GM12878 (cell line): ENCODE measurements around the gene IGF2BP2. TPM values are rescaled to one million over a fixed set of nuclear protein-coding genes. Genes with fewer than 3 reads are reported as not detected.

Source experiments
- ATAC-seq: fragments of 200-7000 bp; cut with Tn5 transposase; 3 replicates; pipeline ENCODE4 v1.9.1; 2020; ENCODE audit warnings: mild to moderate bottlenecking, moderate library complexity
- BruUV-seq: library from RNA; stranded (reverse); fragments of 400-500 nt; replicated peaks from 2 replicates; lab custom pipeline; 2021; lab: Mats Ljungman, UMichigan
- CTCF ChIA-PET: fragments of 300-600 bp; sonication (Branson Sonifier 250); formaldehyde crosslinking; extraction: SDS; loops from one replicate; lab custom pipeline; 2021; ENCODE audit warnings: inconsistent platforms; lab: Yijun Ruan, JAX
- POLR2A ChIA-PET: fragments of 350-600 bp; formaldehyde crosslinking; extraction: SDS; loops from one replicate; lab custom pipeline; 2021; ENCODE audit warnings: inconsistent platforms; lab: Charles Lee
- RAD21 ChIA-PET: fragments of 300-600 bp; sonication (Branson Sonifier 250); formaldehyde crosslinking; loops from one replicate; lab custom pipeline; 2023; ENCODE audit warnings: antibody characterized with exemption; ENCODE audit not compliant: unreplicated experiment; lab: Charles Lee
- SMC1A ChIA-PET: fragments of 300-600 bp; sonication (Branson Sonifier 250); formaldehyde crosslinking; loops from one replicate; lab custom pipeline; 2023; ENCODE audit not compliant: unreplicated experiment, uncharacterized antibody; lab: Charles Lee
- DNase-seq: peaks from one replicate; pipeline ENCODE4 v3.0.0-alpha.2; 2011; ENCODE audit warnings: low read depth, low spot score
- FAIRE-seq: peaks from 3 replicates; lab custom pipeline; 2011; peaks lifted over from hg19 to GRCh38; lab: Jason Lieb, UNC
- H2AFZ ChIP-seq: 2 replicates; pipeline ENCODE4 v1.6.0; 2011; ENCODE audit warnings: low read depth, low read length, control low read depth; ENCODE audit not compliant: control insufficient read depth
- H3K27ac ChIP-seq: 2 replicates; pipeline ENCODE4 v1.5.1; 2011; ENCODE audit warnings: control low read depth; ENCODE audit not compliant: control insufficient read depth, insufficient read depth
- H3K27me3 ChIP-seq, 2 experiments: replicated peaks in 1 of 2; 2 replicates each; pipeline versions ENCODE4 v1.6.0 to v1.6.1; 2011; ENCODE audit warnings: low read length in 1 of 2; ENCODE audit not compliant: control insufficient read depth in 2 of 2, insufficient read depth in 2 of 2
- H3K36me3 ChIP-seq, 2 experiments: 2 replicates each; pipeline ENCODE4 v1.5.1; 2011; ENCODE audit warnings: low read length in 1 of 2; ENCODE audit not compliant: control insufficient read depth in 2 of 2, insufficient read depth in 2 of 2
- H3K4me1 ChIP-seq: 2 replicates; pipeline ENCODE4 v1.6.1; 2011; ENCODE audit warnings: mild to moderate bottlenecking, low read length, moderate library complexity, mixed read lengths; ENCODE audit not compliant: control insufficient read depth, insufficient read depth
- H3K4me2 ChIP-seq: 2 replicates; pipeline ENCODE4 v1.6.0; 2011; ENCODE audit warnings: control low read depth; ENCODE audit not compliant: control insufficient read depth, insufficient read depth
- H3K4me3 ChIP-seq: fragments of 200-600 bp; sonication (generic); 2 replicates; pipeline ENCODE4 v1.5.1; 2016
- H3K79me2 ChIP-seq: 2 replicates; pipeline ENCODE4 v1.6.0; 2011; ENCODE audit warnings: low read length; ENCODE audit not compliant: control insufficient read depth, insufficient read depth
- H3K9ac ChIP-seq: 2 replicates; pipeline ENCODE4 v1.8.0; 2011; ENCODE audit warnings: low read length, control low read depth, mixed read lengths; ENCODE audit not compliant: control insufficient read depth, insufficient read depth
- H3K9me3 ChIP-seq: replicated peaks from 3 replicates; pipeline ENCODE4 v1.5.1; 2011; ENCODE audit warnings: mild to moderate bottlenecking, low read length; ENCODE audit not compliant: control insufficient read depth, insufficient read depth
- H4K20me1 ChIP-seq: 2 replicates; pipeline ENCODE4 v1.6.0; 2011; ENCODE audit not compliant: control insufficient read depth, insufficient read depth
- ETV6 ChIP-seq, 2 experiments: fragments of 450-650 bp in 1 of 2; IDR thresholded peaks in 1 of 2; conservative IDR thresholded peaks in 1 of 2; 2 replicates each; pipeline ENCODE4 v1.6.1; 2014; ENCODE audit warnings: antibody characterized with exemption in 1 of 2, borderline replicate concordance in 1 of 2, low read depth in 1 of 2, mild to moderate bottlenecking in 1 of 2, moderate library complexity in 1 of 2
- IKZF2 ChIP-seq, 2 experiments: fragments of 450-650 bp; IDR thresholded peaks; 2 replicates each; pipeline ENCODE4 v1.6.1; 2017; ENCODE audit warnings: mild to moderate bottlenecking in 2 of 2, moderate library complexity in 2 of 2
- NR2C1 ChIP-seq: fragments of 450-650 bp; IDR thresholded peaks from 2 replicates; pipeline ENCODE4 v1.6.1; 2017; ENCODE audit warnings: antibody characterized with exemption, mild to moderate bottlenecking, moderate library complexity
- RFX5 ChIP-seq: IDR thresholded peaks from 2 replicates; pipeline ENCODE4 v1.6.1; 2011; ENCODE audit warnings: low read depth, low read length, improper control_type of control experiment
- SIN3A ChIP-seq: IDR thresholded peaks from 2 replicates; pipeline ENCODE4 v1.6.1; 2012; ENCODE audit warnings: low read depth, low read length, improper control_type of control experiment
- USF1 ChIP-seq: IDR thresholded peaks from 2 replicates; pipeline ENCODE4 v1.6.1; 2011; ENCODE audit warnings: borderline replicate concordance, low read depth, mild to moderate bottlenecking, moderate library complexity, mixed read lengths, low read length; ENCODE audit not compliant: insufficient read depth; ENCODE audit errors: extremely low read length
- WGBS: methylation state at CpG from one replicate; pipeline ENCODE4 v1.1.6; 2016; ENCODE audit warnings: low lambda C conversion rate; ENCODE audit not compliant: insufficient replicate concordance, insufficient coverage; ENCODE audit errors: missing lambda C conversion rate; 5-methylcytosine and 5-hydroxymethylcytosine counted together
- in situ Hi-C: fragments of 300-500 bp; cut with MboI; formaldehyde crosslinking; loops from 9 replicates; pipeline ENCODE4 v1.14.3; 2018; ENCODE audit warnings: mixed read lengths
- intact Hi-C: fragments of 100-400 bp; cut with micrococcal nuclease; formaldehyde crosslinking; loops from one replicate; pipeline ENCODE4 v1.14.2; 2022; ENCODE audit not compliant: unreplicated experiment
- polyA plus RNA-seq, 11 experiments: library from polyadenylated mRNA; depleted of rRNA in 4 of 11; unstranded in 6 of 11; stranded (reverse) in 5 of 11; fragments of >200 nt; fragmentation: Nextera tagmentation in 4 of 11; fragmentation: Illumina TruSeq in 1 of 11; extraction: Ambion mirVana in 4 of 11; extraction: Trizol in 1 of 11; gene quantifications; 1 replicate in 1 of 11; 2 replicates in 10 of 11; pipeline versions ENCODE4 v1.2.1 to v1.2.3, GENCODE V29; 2011 to 2016; ENCODE audit warnings: inconsistent platforms in 2 of 11, missing spikeins in 2 of 11, low read depth in 1 of 11
- total RNA-seq, 4 experiments: library from RNA; depleted of rRNA in 3 of 4; stranded (reverse); fragments of >200 nt in 3 of 4; fragmentation: Illumina TruSeq in 1 of 4; extraction: Trizol in 1 of 4; gene quantifications; 2 replicates each; pipeline versions ENCODE4 v1.2.1 to v1.2.3, GENCODE V29; 2013 to 2021

IGF2BP2 gene
- total and polyA plus RNA-seq, 10 of the 15 experiments (the other 5 are each of a cell fraction or from before 2014, with no cell fraction given) = 0.25 to 0.72 TPM; not detected in 8

- TF ChIP-seq ETV6 (conservative IDR thresholded peaks at IDR 0.05 in 1 of 2, IDR thresholded peaks at IDR 0.05 in 1 of 2; ENCODE audit: borderline replicate concordance in 1 of 2, low read depth in 1 of 2) = no peak
- TF ChIP-seq SIN3A = no peak
- no peak for TF ChIP-seq NR2C1
- TF ChIP-seq USF1 = no peak
Observed at GRCh38 chr3:185858502-185859225, 33.8 kb upstream of the IGF2BP2 start (continued).

- H3K36me3 ChIP-seq = no peaks in the 10 kb centered on the region
- DNase-seq (no peak), FAIRE-seq (no peak), ATAC-seq (no peak)
- BruUV-seq = no TSS peak
- no peak overlapping the region for H3K9ac ChIP-seq
- H3K27ac ChIP-seq = no peak overlapping the region
- intact Hi-C loops = no loop called here
- no peaks in the 10 kb centered on the region for H3K4me1 ChIP-seq
- no peak overlapping the region for H2AFZ ChIP-seq
- no peak overlapping the region for H3K4me3 ChIP-seq
- in situ Hi-C loops = no loop called here
- no peaks in the 10 kb centered on the region for H4K20me1 ChIP-seq
- ChIA-PET POLR2A (no interaction called here), RAD21 (no interaction called here), SMC1A (interaction anchor here (0.6 kb wide), 1 partner anchor 189 kb away, joined by 3 read pairs; no protein-coding TSS in a partner anchor), CTCF (interaction anchor here (0.6 kb wide), 1 partner anchor 186 kb away, joined by 3 read pairs; no protein-coding TSS in a partner anchor)
- H3K79me2 ChIP-seq = no peaks in the 10 kb centered on the region
- H3K9me3 ChIP-seq = peaks cover 2% of the 10 kb centered on the region; the same call in 2 of the 3 replicates
- 18% methylated on average over 3 of the region's 3 CpGs for WGBS
- no peaks in the 10 kb centered on the region for H3K27me3 ChIP-seq
- H3K4me2 ChIP-seq = no peak overlapping the region
- TF ChIP-seq IKZF2 (IDR thresholded peaks at IDR 0.05) (no peak), RFX5 (no peak)
Observed at GRCh38 chr3:185857208-185857607, 32.4 kb upstream of the IGF2BP2 start.
